K562 (cell line): ENCODE results near the gene ENC1. TPM values are rescaled to one million over a fixed set of nuclear protein-coding genes. Genes with fewer than 3 reads are reported as not detected.

Experiments used
- FOXA3 ChIP-seq, 2 experiments: fragments of 450-650 bp in 1 of 2; sonication (generic) in 1 of 2; formaldehyde crosslinking; IDR thresholded peaks in 1 of 2; conservative IDR thresholded peaks in 1 of 2; 2 replicates each; pipeline versions ENCODE4 v1.4.0 to v1.8.0; 2020 to 2022; ENCODE audit warnings: mild to moderate bottlenecking in 2 of 2, missing genetic modification reagents in 1 of 2
- NFIC ChIP-seq: fragments of 450-650 bp; IDR thresholded peaks from 2 replicates; pipeline ENCODE4 v1.6.1; 2017; ENCODE audit warnings: mild to moderate bottlenecking, inconsistent platforms
- ZFX ChIP-seq: sonication (generic); formaldehyde crosslinking; IDR thresholded peaks from 2 replicates; pipeline ENCODE4 v1.8.0; 2022; ENCODE audit warnings: mild to moderate bottlenecking, missing genetic modification reagents, moderate library complexity
- polyA plus RNA-seq, 8 experiments: library from polyadenylated mRNA; depleted of rRNA in 4 of 8; stranded (reverse) in 5 of 8; unstranded in 3 of 8; fragments of >200 nt; fragmentation: Nextera tagmentation in 2 of 8; fragmentation: Illumina TruSeq in 1 of 8; extraction: Ambion mirVana in 2 of 8; extraction: Trizol in 1 of 8; gene quantifications; 2 replicates each; pipeline versions ENCODE4 v1.2.1 to v1.2.3, GENCODE V29; 2011 to 2014; ENCODE audit warnings: inconsistent platforms in 1 of 8, missing spikeins in 1 of 8
- total RNA-seq, 7 experiments: library from RNA; depleted of rRNA in 6 of 7; stranded (reverse); fragments of >200 nt in 6 of 7; fragmentation: Illumina TruSeq in 2 of 7; extraction: Trizol in 2 of 7; gene quantifications; 2 replicates each; pipeline versions ENCODE4 v1.2.1 to v1.2.3, GENCODE V29; 2011 to 2021; ENCODE audit warnings: low replicate concordance in 1 of 7
- TF ChIP-seq, protein P1 (sequence below), 2 experiments: IDR thresholded peaks; 2 replicates each; pipeline ENCODE4 v1.6.1; 2011; ENCODE audit warnings: borderline replicate concordance in 1 of 2, control low read depth in 1 of 2, low read depth in 1 of 2, low read length in 1 of 2, mild to moderate bottlenecking in 1 of 2, mixed read lengths in 1 of 2, moderate library complexity in 1 of 2; ENCODE audit not compliant: insufficient read depth in 1 of 2, insufficient read length in 1 of 2, poor library complexity in 1 of 2, severe bottlenecking in 1 of 2; ENCODE audit errors: extremely low read depth in 1 of 2
- TF ChIP-seq, protein P2 (sequence below), 2 experiments: fragments of 450-650 bp; formaldehyde crosslinking in 1 of 2; IDR thresholded peaks; 2 replicates each; pipeline versions ENCODE4 v1.4.0 to v1.6.1; 2014 to 2020; ENCODE audit warnings: mild to moderate bottlenecking in 2 of 2, borderline replicate concordance in 1 of 2, low read depth in 1 of 2

The ENC1 gene
- total and polyA plus RNA-seq, 9 of the 15 experiments (the other 6 are each of a cell fraction or from before 2014, with no cell fraction given): 0.17 to 3.2 (median 0.97) TPM

DNA sequence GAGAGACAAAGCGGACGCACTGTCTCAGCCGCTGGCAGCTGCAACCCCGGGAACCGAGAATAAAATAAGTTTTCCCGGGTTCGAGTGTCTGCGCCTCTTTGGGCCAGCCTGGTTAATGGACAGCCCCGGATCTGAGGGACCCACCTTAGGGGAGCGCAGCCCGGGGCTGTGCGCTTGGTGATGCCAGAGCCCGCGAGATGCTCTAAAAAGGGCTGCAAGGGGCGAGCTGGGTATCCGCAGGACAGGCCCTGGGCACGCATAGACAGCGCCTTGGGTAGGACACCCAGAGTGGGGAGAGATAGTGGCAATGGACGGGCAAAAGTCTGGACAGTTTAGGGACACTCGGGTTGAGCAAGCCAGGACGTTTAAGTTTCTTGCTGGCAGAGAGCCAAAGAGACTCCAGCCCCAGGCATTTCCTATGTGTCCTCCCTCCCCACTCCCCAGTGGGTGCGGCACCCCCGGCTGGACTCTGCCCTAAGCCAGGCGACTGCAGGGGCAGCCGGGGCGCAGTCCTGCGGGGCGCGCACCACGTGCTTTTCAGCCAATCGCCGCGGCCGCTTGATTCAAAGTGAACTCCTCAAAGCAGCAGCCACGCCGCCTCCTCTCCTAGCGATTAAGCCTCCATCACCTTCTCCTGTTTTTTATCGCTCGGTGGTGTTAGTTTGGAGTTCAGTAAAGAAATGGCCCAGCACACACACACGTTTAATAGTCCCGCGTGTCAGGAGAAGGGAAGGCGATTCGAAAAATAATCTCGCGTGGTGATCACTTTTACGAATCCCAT is 616 bp upstream of the ENC1 start (continued):
- TF ChIP-seq NFIC: peak; percentile 94
- TF ChIP-seq FOXA3 (CRISPR knock-in tag; conservative IDR thresholded peaks at IDR 0.05 in 1 of 2, IDR thresholded peaks at IDR 0.05 in 1 of 2): no peak
- TF ChIP-seq, protein P1, sequence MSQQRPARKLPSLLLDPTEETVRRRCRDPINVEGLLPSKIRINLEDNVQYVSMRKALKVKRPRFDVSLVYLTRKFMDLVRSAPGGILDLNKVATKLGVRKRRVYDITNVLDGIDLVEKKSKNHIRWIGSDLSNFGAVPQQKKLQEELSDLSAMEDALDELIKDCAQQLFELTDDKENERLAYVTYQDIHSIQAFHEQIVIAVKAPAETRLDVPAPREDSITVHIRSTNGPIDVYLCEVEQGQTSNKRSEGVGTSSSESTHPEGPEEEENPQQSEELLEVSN (IDR thresholded peaks at IDR 0.05; ENCODE audit: borderline replicate concordance in 1 of 2, extremely low read depth in 1 of 2, insufficient read depth in 1 of 2, insufficient read length in 1 of 2, low read depth in 1 of 2, low read length in 1 of 2, poor library complexity in 1 of 2, severe bottlenecking in 1 of 2): peak in 1 of 2 experiments; percentile 39
- TF ChIP-seq, protein P2, sequence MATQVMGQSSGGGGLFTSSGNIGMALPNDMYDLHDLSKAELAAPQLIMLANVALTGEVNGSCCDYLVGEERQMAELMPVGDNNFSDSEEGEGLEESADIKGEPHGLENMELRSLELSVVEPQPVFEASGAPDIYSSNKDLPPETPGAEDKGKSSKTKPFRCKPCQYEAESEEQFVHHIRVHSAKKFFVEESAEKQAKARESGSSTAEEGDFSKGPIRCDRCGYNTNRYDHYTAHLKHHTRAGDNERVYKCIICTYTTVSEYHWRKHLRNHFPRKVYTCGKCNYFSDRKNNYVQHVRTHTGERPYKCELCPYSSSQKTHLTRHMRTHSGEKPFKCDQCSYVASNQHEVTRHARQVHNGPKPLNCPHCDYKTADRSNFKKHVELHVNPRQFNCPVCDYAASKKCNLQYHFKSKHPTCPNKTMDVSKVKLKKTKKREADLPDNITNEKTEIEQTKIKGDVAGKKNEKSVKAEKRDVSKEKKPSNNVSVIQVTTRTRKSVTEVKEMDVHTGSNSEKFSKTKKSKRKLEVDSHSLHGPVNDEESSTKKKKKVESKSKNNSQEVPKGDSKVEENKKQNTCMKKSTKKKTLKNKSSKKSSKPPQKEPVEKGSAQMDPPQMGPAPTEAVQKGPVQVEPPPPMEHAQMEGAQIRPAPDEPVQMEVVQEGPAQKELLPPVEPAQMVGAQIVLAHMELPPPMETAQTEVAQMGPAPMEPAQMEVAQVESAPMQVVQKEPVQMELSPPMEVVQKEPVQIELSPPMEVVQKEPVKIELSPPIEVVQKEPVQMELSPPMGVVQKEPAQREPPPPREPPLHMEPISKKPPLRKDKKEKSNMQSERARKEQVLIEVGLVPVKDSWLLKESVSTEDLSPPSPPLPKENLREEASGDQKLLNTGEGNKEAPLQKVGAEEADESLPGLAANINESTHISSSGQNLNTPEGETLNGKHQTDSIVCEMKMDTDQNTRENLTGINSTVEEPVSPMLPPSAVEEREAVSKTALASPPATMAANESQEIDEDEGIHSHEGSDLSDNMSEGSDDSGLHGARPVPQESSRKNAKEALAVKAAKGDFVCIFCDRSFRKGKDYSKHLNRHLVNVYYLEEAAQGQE (IDR thresholded peaks at IDR 0.05; ENCODE audit: borderline replicate concordance): 0 out of 2 replicates have a peak, but pooled peaks have one; percentile 2
- TF ChIP-seq, protein P2 (CRISPR knock-in tag; IDR thresholded peaks at IDR 0.05; ENCODE audit: low read depth): no peak
- TF ChIP-seq ZFX: 0 out of 2 replicates have a peak, but pooled peaks have one; percentile 14
